GM23248 (cell line): ENCODE results near the gene MYO7B. TPM values are rescaled to one million over a fixed set of nuclear protein-coding genes. Genes with fewer than 3 reads are reported as not detected.
A peak's percentile ranks its signal among the peaks of the same experiment; 100 is the strongest.

Source experiments
- DNase-seq: peaks from one replicate; pipeline ENCODE4 v3.0.0-alpha.2; 2015
- H2AFZ ChIP-seq: fragments of 200-600 bp; sonication (generic); 2 replicates; pipeline ENCODE4 v1.6.1; 2016; ENCODE audit warnings: antibody characterized with exemption
- H3F3A ChIP-seq: fragments of 200-600 bp; sonication (generic); 2 replicates; pipeline ENCODE4 v1.6.1; 2016; ENCODE audit warnings: mild to moderate bottlenecking, antibody characterized with exemption, mixed run types; ENCODE audit not compliant: insufficient read depth
- H3K27ac ChIP-seq: fragments of 200-600 bp; sonication (generic); 2 replicates; pipeline ENCODE4 v1.5.1; 2016; ENCODE audit warnings: mild to moderate bottlenecking
- H3K27me3 ChIP-seq: fragments of 200-600 bp; sonication (generic); replicated peaks from 2 replicates; pipeline ENCODE4 v1.6.1; 2016; ENCODE audit warnings: mild to moderate bottlenecking; ENCODE audit not compliant: insufficient read depth
- H3K36me3 ChIP-seq: fragments of 200-600 bp; sonication (generic); 2 replicates; pipeline ENCODE4 v1.6.1; 2016; ENCODE audit warnings: low read depth, mild to moderate bottlenecking
- H3K4me1 ChIP-seq: fragments of 200-600 bp; sonication (generic); 2 replicates; pipeline ENCODE4 v1.6.1; 2016; ENCODE audit warnings: mild to moderate bottlenecking; ENCODE audit not compliant: insufficient read depth
- H3K4me2 ChIP-seq: fragments of 200-600 bp; sonication (generic); one replicate; pipeline ENCODE4 v1.6.1; 2016; ENCODE audit warnings: mild to moderate bottlenecking; ENCODE audit not compliant: unreplicated experiment
- H3K4me3 ChIP-seq: fragments of 200-600 bp; sonication (generic); 2 replicates; pipeline ENCODE4 v1.5.1; 2016; ENCODE audit warnings: mild to moderate bottlenecking
- H3K79me2 ChIP-seq: fragments of 200-600 bp; sonication (generic); 2 replicates; pipeline ENCODE4 v1.6.1; 2016; ENCODE audit warnings: mild to moderate bottlenecking; ENCODE audit not compliant: insufficient read depth
- H3K9ac ChIP-seq: fragments of 200-600 bp; sonication (generic); 2 replicates; pipeline ENCODE4 v1.6.1; 2016; ENCODE audit warnings: mild to moderate bottlenecking
- H3K9me2 ChIP-seq: fragments of 200-600 bp; sonication (generic); 2 replicates; pipeline ENCODE4 v1.6.1; 2016; ENCODE audit warnings: mixed run types, mild to moderate bottlenecking, moderate library complexity; ENCODE audit not compliant: insufficient read depth
- H3K9me3 ChIP-seq: fragments of 200-600 bp; sonication (generic); one replicate; pipeline ENCODE4 v1.6.1; 2017; ENCODE audit warnings: low read depth
- H4K20me1 ChIP-seq: fragments of 200-600 bp; sonication (generic); 2 replicates; pipeline ENCODE4 v1.6.0; 2016; ENCODE audit not compliant: insufficient read depth
- EZH2 ChIP-seq: fragments of 200-600 bp; sonication (generic); IDR thresholded peaks from 2 replicates; pipeline ENCODE4 v1.6.1; 2018; ENCODE audit warnings: antibody characterized with exemption, mild to moderate bottlenecking; ENCODE audit not compliant: insufficient read depth, poor library complexity, severe bottlenecking
- EZH2phosphoT487 ChIP-seq: fragments of 200-600 bp; sonication (generic); IDR thresholded peaks from 2 replicates; pipeline ENCODE4 v1.6.1; 2018; ENCODE audit warnings: antibody characterized with exemption, moderate library complexity, mild to moderate bottlenecking, low read depth; ENCODE audit not compliant: insufficient read depth
- WGBS, 2 experiments: methylation state at CpG; one replicate each; pipeline ENCODE4 v1.1.6; 2015 to 2017; ENCODE audit warnings: low lambda C conversion rate in 2 of 2, low coverage in 1 of 2; ENCODE audit errors: missing lambda C conversion rate in 2 of 2; 5-methylcytosine and 5-hydroxymethylcytosine counted together
- in situ Hi-C: fragments of 300-500 bp; cut with MboI; formaldehyde crosslinking; loops from 2 replicates; pipeline ENCODE4 v1.15.0; 2020
- polyA plus RNA-seq: library from polyadenylated mRNA; unstranded; fragments of >200 nt; fragmentation: Nextera tagmentation; extraction: Ambion mirVana; gene quantifications from 2 replicates; pipeline ENCODE4 v1.2.1, GENCODE V29; 2016
- total RNA-seq: library from RNA; depleted of rRNA; stranded (reverse); fragments of >200 nt; shearing (Covaris generic); gene quantifications from 2 replicates; pipeline ENCODE4 v1.2.3, GENCODE V29; 2014

MYO7B gene
- total and polyA plus RNA-seq, 2 experiments from 2014 or later, result not detected

GRCh38 chr2:127647242-127648190, 112.0 kb downstream of the MYO7B start:
- Histone ChIP-seq H3K27me3 (no peaks in the 10 kb centered on the region), H3K4me1 (peaks cover 7% of the 10 kb centered on the region), H3K79me2 (no peaks in the 10 kb centered on the region), H3K36me3 (no peaks in the 10 kb centered on the region), H3F3A (no peaks in the 10 kb centered on the region), H3K9me2 (no peaks in the 10 kb centered on the region), H2AFZ (no peak overlapping the region), H3K4me2 (peak overlapping the region; percentile 30), H3K4me3 (no peak overlapping the region), H4K20me1 (no peaks in the 10 kb centered on the region), H3K9ac (no peak overlapping the region), H3K27ac (no peak overlapping the region), H3K9me3 (no peaks in the 10 kb centered on the region)
- TF ChIP-seq EZH2, result no peak
- no peak for TF ChIP-seq EZH2phosphoT487
- in situ Hi-C loops, result no loop called here
- DNase-seq, result peak; percentile 83
- 60 to 63% methylated on average over 15 to 16 of the region's 16 CpGs for WGBS, 2 experiments

- no peaks in the 10 kb centered on the region for H3F3A ChIP-seq
- no peaks in the 10 kb centered on the region for H3K9me3 ChIP-seq
- no peak overlapping the region for H3K27ac ChIP-seq
- no peak for DNase-seq
- H3K4me2 ChIP-seq, result no peak overlapping the region
- no peaks in the 10 kb centered on the region for H4K20me1 ChIP-seq
- H3K36me3 ChIP-seq, result no peaks in the 10 kb centered on the region
- H3K27me3 ChIP-seq, result no peaks in the 10 kb centered on the region
- peaks cover 7% of the 10 kb centered on the region for H3K4me1 ChIP-seq
- WGBS, 2 experiments, result 83 to 87% methylated on average over 6 of the region's 6 CpGs
- H3K4me3 ChIP-seq, result no peak overlapping the region
- TF ChIP-seq EZH2 (no peak), EZH2phosphoT487 (no peak)
- no peaks in the 10 kb centered on the region for H3K9me2 ChIP-seq
- in situ Hi-C loops, result no loop called here
- no peak overlapping the region for H3K9ac ChIP-seq
- no peaks in the 10 kb centered on the region for H3K79me2 ChIP-seq
- H2AFZ ChIP-seq, result no peak overlapping the region
Observed at GRCh38 chr2:127648321-127648720, 112.8 kb downstream of the MYO7B start.

GRCh38 chr2:127649100-127649611, 113.7 kb downstream of the MYO7B start:
- 72 to 74% methylated on average over 11 to 12 of the region's 12 CpGs for WGBS, 2 experiments
- Histone ChIP-seq H3K9me2 (no peaks in the 10 kb centered on the region), H3K4me2 (no peak overlapping the region), H3K9me3 (no peaks in the 10 kb centered on the region), H3K27ac (no peak overlapping the region), H3K27me3 (no peaks in the 10 kb centered on the region), H3K79me2 (no peaks in the 10 kb centered on the region), H3F3A (no peaks in the 10 kb centered on the region), H4K20me1 (no peaks in the 10 kb centered on the region), H3K9ac (0 out of 2 replicates have a peak overlapping the region, but pooled peaks have one; percentile 24), H3K4me3 (no peak overlapping the region), H2AFZ (no peak overlapping the region), H3K36me3 (no peaks in the 10 kb centered on the region), H3K4me1 (peaks cover 7% of the 10 kb centered on the region)
- TF ChIP-seq EZH2 (no peak), EZH2phosphoT487 (no peak)
- in situ Hi-C loops, result no loop called here
- no peak for DNase-seq

GRCh38 chr2:127649684-127650040, 114.2 kb downstream of the MYO7B start:
- TF ChIP-seq EZH2, result no peak
- no peak for TF ChIP-seq EZH2phosphoT487
- H3K27me3 ChIP-seq, result no peaks in the 10 kb centered on the region
- no peaks in the 10 kb centered on the region for H3K79me2 ChIP-seq
- H3K9me2 ChIP-seq, result no peaks in the 10 kb centered on the region
- no peaks in the 10 kb centered on the region for H4K20me1 ChIP-seq
- H2AFZ ChIP-seq, result no peak overlapping the region
- no peak overlapping the region for H3K27ac ChIP-seq
- peak; percentile 94 for DNase-seq
- H3F3A ChIP-seq, result no peaks in the 10 kb centered on the region
- in situ Hi-C loops, result no loop called here
- H3K4me2 ChIP-seq, result no peak overlapping the region
- no peak overlapping the region for H3K4me3 ChIP-seq
- peaks cover 7% of the 10 kb centered on the region for H3K4me1 ChIP-seq
- no peaks in the 10 kb centered on the region for H3K36me3 ChIP-seq
- H3K9ac ChIP-seq, result 0 out of 2 replicates have a peak overlapping the region, but pooled peaks have one; percentile 24
- no peaks in the 10 kb centered on the region for H3K9me3 ChIP-seq
- 5 to 6% methylated on average over 7 of the region's 7 CpGs for WGBS, 2 experiments
